ENCODE measurements around the gene CTBS. TPM values are rescaled to one million over a fixed set of nuclear protein-coding genes. Genes with fewer than 3 reads are reported as not detected.

The CTBS gene
- total RNA-seq, 1 experiment from 2014 or later: 10.0 TPM

GRCh38 chr1:84550826-84551225 lies 23.4 kb downstream of the CTBS start:
- POLR2A ChIA-PET (ENCODE audit: low non-redundant PET): no interaction called here
- TF ChIP-seq CTCF (conservative IDR thresholded peaks at IDR 0.05; ENCODE audit: low read depth, low read length) (no peak), EZH2 (IDR thresholded peaks at IDR 0.05; ENCODE audit: borderline replicate concordance, low read depth, low read length, poor library complexity, severe bottlenecking) (no peak)
- intact Hi-C loops (cut with micrococcal nuclease; ENCODE audit: unreplicated experiment): no loop called here
- Histone ChIP-seq H3K36me3 (ENCODE audit: insufficient read depth, low read length, poor library complexity, severe bottlenecking) (no peaks in the 10 kb centered on the region), H3K27ac (ENCODE audit: low read depth, low read length, poor library complexity, severe bottlenecking) (no peak overlapping the region), H3K4me1 (ENCODE audit: insufficient read depth, low read length, poor library complexity, severe bottlenecking) (peaks cover 11% of the 10 kb centered on the region), H3K9me3 (ENCODE audit: low read depth, low read length, poor library complexity, severe bottlenecking) (no peaks in the 10 kb centered on the region), H3K27me3 (replicated peaks; ENCODE audit: insufficient read depth, low read depth, low read length, poor library complexity) (no peaks in the 10 kb centered on the region), H3K4me3 (ENCODE audit: low read depth, low read length, poor library complexity, severe bottlenecking) (no peak overlapping the region)
- CTCF ChIA-PET: no interaction called here
- no TSS peak for BruUV-seq (replicated peaks)
- peak; percentile 68 for DNase-seq (ENCODE audit: low spot score)

GRCh38 chr1:84541679-84542078 lies 32.6 kb downstream of the CTBS start:
- no peak overlapping the region for H3K27ac ChIP-seq (ENCODE audit: low read depth, low read length, poor library complexity, severe bottlenecking)
- intact Hi-C loops (cut with micrococcal nuclease; ENCODE audit: unreplicated experiment): loop anchor here (10.0 kb wide), 1 partner anchor 97 kb away; no protein-coding TSS in a partner anchor
- TF ChIP-seq CTCF (conservative IDR thresholded peaks at IDR 0.05; ENCODE audit: low read depth, low read length): peak; percentile 48
- TF ChIP-seq EZH2 (IDR thresholded peaks at IDR 0.05; ENCODE audit: borderline replicate concordance, low read depth, low read length, poor library complexity, severe bottlenecking): no peak
- no peak for DNase-seq (ENCODE audit: low spot score)
- no peaks in the 10 kb centered on the region for H3K36me3 ChIP-seq (ENCODE audit: insufficient read depth, low read length, poor library complexity, severe bottlenecking)
- POLR2A ChIA-PET (ENCODE audit: low non-redundant PET): no interaction called here
- peaks cover 6% of the 10 kb centered on the region for H3K4me1 ChIP-seq (ENCODE audit: insufficient read depth, low read length, poor library complexity, severe bottlenecking)
- H3K4me3 ChIP-seq (ENCODE audit: low read depth, low read length, poor library complexity, severe bottlenecking): no peak overlapping the region
- no peaks in the 10 kb centered on the region for H3K27me3 ChIP-seq (replicated peaks; ENCODE audit: insufficient read depth, low read depth, low read length, poor library complexity)
- CTCF ChIA-PET: no interaction called here
- no peaks in the 10 kb centered on the region for H3K9me3 ChIP-seq (ENCODE audit: low read depth, low read length, poor library complexity, severe bottlenecking)
- no TSS peak for BruUV-seq (replicated peaks)

- Histone ChIP-seq H3K27me3 (replicated peaks; ENCODE audit: insufficient read depth, low read depth, low read length, poor library complexity) (no peaks in the 10 kb centered on the region), H3K4me3 (ENCODE audit: low read depth, low read length, poor library complexity, severe bottlenecking) (no peak overlapping the region), H3K27ac (ENCODE audit: low read depth, low read length, poor library complexity, severe bottlenecking) (no peak overlapping the region), H3K4me1 (ENCODE audit: insufficient read depth, low read length, poor library complexity, severe bottlenecking) (peaks cover 6% of the 10 kb centered on the region), H3K9me3 (ENCODE audit: low read depth, low read length, poor library complexity, severe bottlenecking) (no peaks in the 10 kb centered on the region), H3K36me3 (ENCODE audit: insufficient read depth, low read length, poor library complexity, severe bottlenecking) (no peaks in the 10 kb centered on the region)
- TF ChIP-seq EZH2 (IDR thresholded peaks at IDR 0.05; ENCODE audit: borderline replicate concordance, low read depth, low read length, poor library complexity, severe bottlenecking) (no peak), CTCF (conservative IDR thresholded peaks at IDR 0.05; ENCODE audit: low read depth, low read length) (no peak)
- POLR2A ChIA-PET (ENCODE audit: low non-redundant PET): no interaction called here
- BruUV-seq (replicated peaks): no TSS peak
- DNase-seq (ENCODE audit: low spot score): no peak
- CTCF ChIA-PET: no interaction called here
- intact Hi-C loops (cut with micrococcal nuclease; ENCODE audit: unreplicated experiment): loop anchor here (10.0 kb wide), 1 partner anchor 96 kb away; no protein-coding TSS in a partner anchor
These were observed 33.5 kb downstream of the CTBS start for GRCh38 chr1:84540759-84541158.

Measured in A673 (cell line).